ENCODE measurements around the gene OR5M3. TPM values are rescaled to one million over a fixed set of nuclear protein-coding genes. Genes with fewer than 3 reads are reported as not detected.

Gene OR5M3
- total RNA-seq, 1 experiment from 2014 or later = not detected

GRCh38 chr11:56491270-56491669 lies 18.1 kb upstream of the OR5M3 start, which contains the start of gene OR5M8:
Gene OR5M8 (minus strand): TSS chr11:56491370. CDS start chr11:56491370, 0 bp downstream.
- in situ Hi-C loops (cut with HindIII; ENCODE audit: low pct_unique_long_range_greater_than_20kb, low sequenced_read_pairs) (no loop called here), intact Hi-C loops (cut with micrococcal nuclease; ENCODE audit: unreplicated experiment) (no loop called here)
- H3K36me3 ChIP-seq (ENCODE audit: control insufficient read depth, insufficient read depth, low read length) = no peaks in the 10 kb centered on the region
- BruUV-seq (replicated peaks) = no TSS peak
- ChIA-PET CTCF (no interaction called here), POLR2A (no interaction called here)
- DNase-seq (ENCODE audit: low read depth, low spot score) (no peak), ATAC-seq (no peak)
- no peaks in the 10 kb centered on the region for H3K4me1 ChIP-seq (ENCODE audit: control insufficient read depth, insufficient read depth, low read length)
- TF ChIP-seq TCF7L2 (IDR thresholded peaks at IDR 0.05; ENCODE audit: low read depth, low read length) = no peak
- no peak for TF ChIP-seq POLR2AphosphoS5 (IDR thresholded peaks at IDR 0.05; ENCODE audit: low read depth, low read length)
- no peak for TF ChIP-seq CTCF (IDR thresholded peaks at IDR 0.05)
- TF ChIP-seq, protein P1, sequence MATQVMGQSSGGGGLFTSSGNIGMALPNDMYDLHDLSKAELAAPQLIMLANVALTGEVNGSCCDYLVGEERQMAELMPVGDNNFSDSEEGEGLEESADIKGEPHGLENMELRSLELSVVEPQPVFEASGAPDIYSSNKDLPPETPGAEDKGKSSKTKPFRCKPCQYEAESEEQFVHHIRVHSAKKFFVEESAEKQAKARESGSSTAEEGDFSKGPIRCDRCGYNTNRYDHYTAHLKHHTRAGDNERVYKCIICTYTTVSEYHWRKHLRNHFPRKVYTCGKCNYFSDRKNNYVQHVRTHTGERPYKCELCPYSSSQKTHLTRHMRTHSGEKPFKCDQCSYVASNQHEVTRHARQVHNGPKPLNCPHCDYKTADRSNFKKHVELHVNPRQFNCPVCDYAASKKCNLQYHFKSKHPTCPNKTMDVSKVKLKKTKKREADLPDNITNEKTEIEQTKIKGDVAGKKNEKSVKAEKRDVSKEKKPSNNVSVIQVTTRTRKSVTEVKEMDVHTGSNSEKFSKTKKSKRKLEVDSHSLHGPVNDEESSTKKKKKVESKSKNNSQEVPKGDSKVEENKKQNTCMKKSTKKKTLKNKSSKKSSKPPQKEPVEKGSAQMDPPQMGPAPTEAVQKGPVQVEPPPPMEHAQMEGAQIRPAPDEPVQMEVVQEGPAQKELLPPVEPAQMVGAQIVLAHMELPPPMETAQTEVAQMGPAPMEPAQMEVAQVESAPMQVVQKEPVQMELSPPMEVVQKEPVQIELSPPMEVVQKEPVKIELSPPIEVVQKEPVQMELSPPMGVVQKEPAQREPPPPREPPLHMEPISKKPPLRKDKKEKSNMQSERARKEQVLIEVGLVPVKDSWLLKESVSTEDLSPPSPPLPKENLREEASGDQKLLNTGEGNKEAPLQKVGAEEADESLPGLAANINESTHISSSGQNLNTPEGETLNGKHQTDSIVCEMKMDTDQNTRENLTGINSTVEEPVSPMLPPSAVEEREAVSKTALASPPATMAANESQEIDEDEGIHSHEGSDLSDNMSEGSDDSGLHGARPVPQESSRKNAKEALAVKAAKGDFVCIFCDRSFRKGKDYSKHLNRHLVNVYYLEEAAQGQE (IDR thresholded peaks at IDR 0.05; ENCODE audit: insufficient read depth in 1 of 2, low read depth in 2 of 2, low read length in 1 of 2) = no peak
- TF ChIP-seq SIN3A (IDR thresholded peaks at IDR 0.05; ENCODE audit: borderline replicate concordance, insufficient read depth, low read depth, low read length) = no peak
- H3K27me3 ChIP-seq (ENCODE audit: control insufficient read depth, insufficient read depth, low read length) = no peaks in the 10 kb centered on the region
- H3K4me3 ChIP-seq (ENCODE audit: low read depth in 2 of 2, low read length in 2 of 2) = no peak within 1 kb of the TSS
- H3K27ac ChIP-seq (ENCODE audit: low read length) = no peak within 1 kb of the TSS
- H3K9me3 ChIP-seq (ENCODE audit: control insufficient read depth, insufficient read depth, low read depth, low read length) = no peaks in the 10 kb centered on the region; the same call in 1 of the 2 replicates

- CTCF ChIA-PET = no interaction called here
- Histone ChIP-seq H3K4me1 (ENCODE audit: control insufficient read depth, insufficient read depth, low read length) (no peaks in the 10 kb centered on the region), H3K27ac (ENCODE audit: low read length) (no peak overlapping the region), H3K36me3 (ENCODE audit: control insufficient read depth, insufficient read depth, low read length) (no peaks in the 10 kb centered on the region), H3K9me3 (ENCODE audit: control insufficient read depth, insufficient read depth, low read depth, low read length) (no peaks in the 10 kb centered on the region; the same call in 1 of the 2 replicates), H3K27me3 (ENCODE audit: control insufficient read depth, insufficient read depth, low read length) (no peaks in the 10 kb centered on the region), H3K4me3 (ENCODE audit: low read depth in 2 of 2, low read length in 2 of 2) (no peak overlapping the region)
- intact Hi-C loops (cut with micrococcal nuclease; ENCODE audit: unreplicated experiment) = no loop called here
- TF ChIP-seq POLR2AphosphoS5 (IDR thresholded peaks at IDR 0.05; ENCODE audit: low read depth, low read length) = no peak
- TF ChIP-seq CTCF (IDR thresholded peaks at IDR 0.05) = no peak
- no peak for TF ChIP-seq TCF7L2 (IDR thresholded peaks at IDR 0.05; ENCODE audit: low read depth, low read length)
- TF ChIP-seq, protein P1 (IDR thresholded peaks at IDR 0.05; ENCODE audit: insufficient read depth in 1 of 2, low read depth in 2 of 2, low read length in 1 of 2) = no peak
- no peak for TF ChIP-seq SIN3A (IDR thresholded peaks at IDR 0.05; ENCODE audit: borderline replicate concordance, insufficient read depth, low read depth, low read length)
- no TSS peak for BruUV-seq (replicated peaks)
- in situ Hi-C loops (cut with HindIII; ENCODE audit: low pct_unique_long_range_greater_than_20kb, low sequenced_read_pairs) = no loop called here
- no peak for DNase-seq (ENCODE audit: low read depth, low spot score)
- POLR2A ChIA-PET = no interaction called here
- ATAC-seq = no peak
Observed at GRCh38 chr11:56486801-56487200, 13.6 kb upstream of the OR5M3 start.
